Embryonic facial prominence (tissue), 1 donor: ENCODE data around the gene ZPBP.

Experiments
- DNase-seq: peaks from one replicate; pipeline ENCODE4 v3.0.0-alpha.2; 2016; ENCODE audit errors: extremely low spot score

Gene ZPBP, protein sequence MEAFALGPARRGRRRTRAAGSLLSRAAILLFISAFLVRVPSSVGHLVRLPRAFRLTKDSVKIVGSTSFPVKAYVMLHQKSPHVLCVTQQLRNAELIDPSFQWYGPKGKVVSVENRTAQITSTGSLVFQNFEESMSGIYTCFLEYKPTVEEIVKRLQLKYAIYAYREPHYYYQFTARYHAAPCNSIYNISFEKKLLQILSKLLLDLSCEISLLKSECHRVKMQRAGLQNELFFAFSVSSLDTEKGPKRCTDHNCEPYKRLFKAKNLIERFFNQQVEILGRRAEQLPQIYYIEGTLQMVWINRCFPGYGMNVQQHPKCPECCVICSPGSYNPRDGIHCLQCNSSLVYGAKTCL

GRCh38 chr7:50092579-50093491 lies at the start of gene ZPBP:
Gene ZPBP, minus strand, starts transcription at chr7:50093246. Its CDS starts 52 bp downstream, at chr7:50093194.
- peak; percentile 27 for DNase-seq

DNA sequence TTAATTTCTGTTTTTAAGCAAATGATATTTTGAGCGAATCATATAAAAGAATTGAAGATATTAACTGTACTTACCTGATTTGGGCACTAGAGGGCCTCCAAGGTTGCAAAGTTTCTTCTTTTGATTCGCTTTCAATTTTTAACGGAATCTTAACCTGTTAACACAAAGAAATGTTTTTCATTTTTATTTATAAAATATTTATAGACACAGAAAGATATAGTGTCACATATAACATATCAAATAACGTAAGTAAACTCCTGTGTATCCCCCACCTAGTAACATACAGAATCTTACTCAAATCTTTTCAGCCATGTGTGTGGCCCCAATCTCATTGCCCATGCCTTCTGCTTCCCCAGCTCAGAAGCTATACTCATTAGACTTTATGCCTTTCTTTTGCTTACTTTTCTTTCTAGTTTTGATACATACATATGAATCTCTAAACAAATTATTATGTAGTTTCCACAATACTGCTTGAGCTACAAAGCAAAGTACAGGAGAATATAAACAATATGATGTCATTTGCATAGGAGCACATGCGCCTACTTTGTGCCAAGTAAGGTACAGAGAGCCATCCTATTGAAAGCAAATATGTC lies 49.5 kb upstream of the ZPBP start:
- DNase-seq = no peak

GRCh38 chr7:50141854-50142253 lies 48.8 kb upstream of the ZPBP start:
- no peak for DNase-seq

- no peak for DNase-seq
Measured at GRCh38 chr7:50141131-50141530, 48.1 kb upstream of the ZPBP start.

DNA sequence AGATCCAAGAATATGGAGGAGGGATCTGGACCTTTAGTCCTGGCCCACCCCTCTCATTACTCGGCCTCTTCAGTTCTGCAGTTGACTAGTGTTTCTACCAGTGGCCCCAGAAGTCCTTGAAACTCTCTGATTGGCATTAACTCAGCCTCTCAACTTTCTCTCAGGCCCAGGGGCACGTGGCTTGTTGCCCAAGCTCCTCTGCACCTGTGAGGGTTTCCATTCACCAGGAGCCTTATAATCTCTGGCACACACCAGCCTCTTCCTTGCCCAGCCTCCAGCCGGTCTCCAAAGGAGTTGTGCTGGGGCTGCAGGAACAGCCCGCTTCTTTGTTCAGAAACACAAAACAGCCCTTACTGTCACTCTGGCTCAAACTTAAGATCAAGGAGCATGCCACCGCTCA lies 47.6 kb upstream of the ZPBP start:
- no peak for DNase-seq

DNA sequence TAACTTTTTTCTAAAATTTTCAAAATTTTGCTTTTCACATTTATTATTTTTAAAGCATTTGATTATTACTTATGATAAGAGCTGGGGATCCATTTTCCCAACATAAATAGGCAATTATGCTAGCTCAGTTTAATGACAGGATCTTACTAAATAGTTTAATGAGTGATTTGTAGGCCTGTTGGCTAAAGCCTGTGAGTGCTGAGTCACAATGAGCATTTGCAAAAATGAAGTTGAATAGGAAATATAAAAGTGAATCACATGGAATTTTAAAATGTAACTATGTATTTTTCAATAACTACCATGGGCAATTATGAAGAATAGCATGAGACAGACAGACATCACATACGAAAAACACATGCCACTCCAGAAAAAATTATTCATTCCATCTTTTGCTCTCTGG lies 45.1 kb upstream of the ZPBP start:
- no peak for DNase-seq

DNA sequence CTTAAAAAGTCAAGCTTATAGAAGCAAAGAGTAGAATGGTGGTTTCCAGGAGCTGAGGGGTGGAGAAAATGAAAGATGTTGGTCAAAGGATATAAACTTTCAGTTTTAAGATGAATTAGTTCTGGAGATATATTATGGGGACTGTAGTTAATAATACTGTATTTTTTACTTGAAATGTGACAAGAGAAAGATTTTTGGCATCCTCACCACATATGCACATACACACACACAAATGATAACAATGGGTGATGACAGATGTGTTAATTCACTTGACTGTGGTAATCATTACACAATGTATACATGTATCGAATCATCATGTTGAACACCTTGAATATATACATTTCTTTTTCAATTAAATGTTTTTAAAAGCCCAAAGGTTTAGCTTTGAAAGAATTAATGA lies 32.7 kb upstream of the ZPBP start:
- no peak for DNase-seq

DNA sequence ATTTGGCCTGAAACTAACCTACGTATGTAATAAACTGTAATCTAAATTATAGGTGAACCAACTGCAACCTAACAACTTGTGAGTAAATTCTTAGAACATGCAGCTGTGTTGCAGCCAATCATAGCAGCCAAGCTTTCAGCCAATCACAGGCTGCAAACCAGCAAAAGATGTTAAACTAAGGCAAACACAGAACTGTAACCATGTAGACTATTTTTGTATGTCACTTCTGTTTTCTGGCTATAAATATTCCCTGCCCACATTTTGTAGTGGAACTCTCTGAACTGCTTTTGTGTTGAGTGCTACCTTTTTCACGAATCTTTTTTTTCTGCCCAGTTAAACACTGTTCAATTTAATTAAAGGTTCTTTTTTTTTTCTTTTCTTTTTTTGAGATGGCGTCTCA lies 28.2 kb upstream of the ZPBP start:
- DNase-seq = no peak

GRCh38 chr7:50119815-50120637 lies 27.0 kb upstream of the ZPBP start:
- no peak for DNase-seq

DNA sequence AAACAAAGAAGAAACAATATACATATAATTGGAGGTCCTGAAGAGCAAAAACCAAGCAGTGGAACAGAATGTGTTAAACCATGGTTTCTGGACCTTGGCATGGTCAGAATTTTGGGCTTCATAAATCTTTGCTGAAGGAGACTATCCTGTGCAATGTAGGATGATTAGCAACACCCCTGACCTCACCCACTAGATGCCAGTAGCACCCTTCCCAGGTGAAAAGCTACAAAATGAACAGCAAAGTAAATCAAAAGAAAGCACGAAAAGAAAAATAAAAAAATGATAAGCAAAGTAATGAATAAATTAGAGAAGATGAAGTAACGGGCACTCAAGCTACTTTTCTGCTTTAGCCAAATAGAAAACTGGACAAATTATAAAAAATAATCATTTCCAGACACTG lies 19.2 kb upstream of the ZPBP start:
- DNase-seq = no peak

- DNase-seq = no peak
Measured at GRCh38 chr7:50101873-50102272, 8.8 kb upstream of the ZPBP start.

DNA sequence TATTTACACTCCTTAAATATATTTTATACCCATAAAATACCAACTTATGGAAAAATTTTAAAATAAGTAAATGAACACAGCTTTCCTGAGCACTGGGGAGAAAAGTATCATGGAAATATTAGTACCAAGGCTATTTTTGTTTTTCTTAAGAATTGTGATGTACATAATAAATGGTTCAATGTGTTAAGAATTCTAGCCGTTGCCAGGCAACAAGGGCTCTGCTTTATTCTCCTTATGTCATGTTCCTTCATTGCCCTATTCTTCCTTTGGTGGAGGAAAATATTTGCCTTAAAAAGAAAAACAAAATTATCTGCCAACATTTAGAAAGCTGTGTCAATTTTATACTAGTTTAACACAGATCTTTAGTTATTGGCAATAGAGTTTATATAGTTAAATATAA lies 2.6 kb upstream of the ZPBP start:
- no peak for DNase-seq

DNA sequence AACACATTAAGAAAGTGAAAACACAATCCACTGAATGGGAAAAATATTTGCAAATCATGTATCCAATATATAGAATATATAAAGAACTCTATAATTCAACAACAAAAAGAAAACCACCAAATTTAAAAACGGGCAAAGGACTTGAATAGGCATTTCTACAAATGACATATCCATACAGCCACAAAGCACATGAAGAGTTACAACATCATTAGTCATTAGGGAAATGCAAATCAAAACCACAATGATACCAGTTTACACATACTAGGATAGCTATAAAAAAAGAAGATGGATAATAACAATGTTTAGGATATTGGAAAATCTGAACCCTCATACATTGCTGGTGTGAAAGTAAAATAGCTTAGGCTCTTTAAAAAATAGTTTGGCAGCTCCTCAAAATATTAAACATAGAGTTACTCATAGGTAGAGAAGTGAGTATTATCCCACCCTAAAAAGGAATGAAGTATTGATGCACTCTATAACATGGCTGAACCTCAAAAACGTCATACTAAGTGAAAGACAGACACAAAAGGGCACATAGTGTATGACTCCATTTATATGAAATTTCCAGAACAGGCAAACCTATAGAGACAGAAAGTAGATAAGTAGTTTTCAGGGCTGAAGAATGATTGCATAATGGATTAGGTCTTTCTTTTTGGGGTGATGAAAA lies 4.5 kb downstream of the ZPBP start:
- no peak for DNase-seq

- DNase-seq = no peak
Measured at GRCh38 chr7:50085344-50085743, 7.7 kb downstream of the ZPBP start.

DNA sequence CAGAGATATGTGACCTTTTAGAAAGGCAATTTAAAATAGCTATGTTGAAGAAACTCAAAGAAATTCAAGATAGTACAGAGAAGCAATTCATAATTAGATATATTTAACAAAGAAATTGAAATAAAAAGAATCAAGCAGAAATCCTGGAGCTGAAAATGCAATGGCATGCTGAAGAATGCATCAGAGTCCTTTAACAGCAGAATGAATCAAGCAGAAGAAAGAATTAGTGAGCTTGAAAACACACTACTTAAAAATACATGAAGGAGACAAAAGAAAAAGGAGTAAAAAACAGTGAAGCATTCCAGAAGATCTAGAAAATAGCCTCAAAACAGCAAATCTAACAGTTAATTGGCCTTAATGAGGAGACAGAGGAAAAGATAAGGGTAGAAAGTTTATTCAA lies 20.0 kb downstream of the ZPBP start:
- DNase-seq = no peak

DNA sequence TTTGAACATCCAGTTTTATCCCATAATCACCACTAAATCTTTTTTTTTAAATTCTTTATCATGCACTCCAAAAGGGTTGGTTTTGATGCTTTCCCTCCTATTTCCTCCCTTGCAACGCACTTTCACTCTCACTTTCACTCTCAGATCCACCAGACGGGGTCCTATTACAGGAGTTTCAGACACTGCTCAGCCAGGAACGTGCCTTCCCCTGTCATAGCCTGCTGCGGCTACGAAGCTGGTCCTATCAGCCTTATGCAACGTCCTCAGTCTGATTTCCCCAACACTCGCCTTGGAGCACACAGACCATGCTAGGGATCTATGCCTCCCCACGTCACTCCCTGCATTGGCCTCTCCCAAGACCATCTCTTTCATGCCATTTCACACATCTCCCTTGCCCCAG lies 23.4 kb downstream of the ZPBP start:
- DNase-seq = no peak

GRCh38 chr7:50068850-50069551 lies 24.0 kb downstream of the ZPBP start:
- DNase-seq = peak; percentile 30

DNA sequence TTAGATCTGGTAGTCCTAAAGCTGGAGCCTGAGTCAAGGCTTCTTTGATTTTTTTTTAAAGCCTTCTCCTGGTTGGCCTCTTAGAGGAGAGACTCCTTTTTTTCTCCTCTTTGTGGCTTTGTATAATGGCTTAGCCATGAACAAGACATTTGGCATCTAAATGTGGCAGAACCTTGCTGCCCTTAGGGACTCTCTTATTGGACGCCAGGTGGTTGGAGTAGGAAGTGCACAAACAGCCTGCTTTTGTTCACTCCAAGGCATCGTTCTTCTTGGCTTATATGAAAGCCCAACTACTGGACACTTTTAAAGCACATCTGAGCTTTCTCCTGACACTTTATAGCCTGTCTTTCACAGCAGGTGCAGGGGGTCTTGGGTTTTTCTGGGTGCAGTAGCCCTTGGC lies 25.0 kb downstream of the ZPBP start:
- no peak for DNase-seq

GRCh38 chr7:50062951-50063350 lies 30.1 kb downstream of the ZPBP start:
- no peak for DNase-seq

- no peak for DNase-seq
Measured at GRCh38 chr7:50056131-50056530, 36.9 kb downstream of the ZPBP start.

GRCh38 chr7:50047716-50048115 lies 45.3 kb downstream of the ZPBP start:
- no peak for DNase-seq
